ENCODE data around the gene MBD3L1.

- TF ChIP-seq CTCF (IDR thresholded peaks at IDR 0.05) (no peak), POLR2A (IDR thresholded peaks at IDR 0.05) (no peak), EP300 (IDR thresholded peaks at IDR 0.05) (no peak)
Observed at GRCh38 chr19:8835877-8836276, 3.7 kb downstream of the MBD3L1 start.
